WTC11 (cell line): Measurements from ENCODE around the gene PPP2R5A. TPM values are rescaled to one million over a fixed set of nuclear protein-coding genes. Genes with fewer than 3 reads are reported as not detected.
"Not testable (repeated sequence)": the region's sequence is repeated elsewhere in the genome, so short reads cannot be mapped to it uniquely, and the experiment has no call there.

Experiments
- ATAC-seq: fragments of 200-7000 bp; cut with Tn5 transposase; 2 replicates; pipeline ENCODE4 v1.10.0; 2021; ENCODE audit warnings: mild to moderate bottlenecking, moderate library complexity
- CTCF ChIA-PET: fragments of 300-600 bp; sonication (Branson Sonifier 250); formaldehyde crosslinking; loops from one replicate; lab custom pipeline; 2021; ENCODE audit warnings: antibody characterized with exemption; lab: Charles Lee
- POLR2A ChIA-PET: fragments of 350-600 bp; sonication (Branson Sonifier 250); formaldehyde crosslinking; loops from one replicate; lab custom pipeline; 2021; ENCODE audit warnings: antibody characterized with exemption; lab: Charles Lee
- DNase-seq: peaks from one replicate; pipeline ENCODE4 v3.0.0; 2021; ENCODE audit warnings: low spot score
- H3K27ac Mint-ChIP-seq: 2 replicates; pipeline ENCODE4 v1.8.0; 2021; ENCODE audit warnings: mixed read lengths
- H3K27me3 Mint-ChIP-seq: 2 replicates; pipeline ENCODE4 v1.8.0; 2021; ENCODE audit warnings: low read depth, mild to moderate bottlenecking, moderate library complexity, mixed read lengths
- H3K36me3 Mint-ChIP-seq: 2 replicates; pipeline ENCODE4 v1.8.0; 2021; ENCODE audit warnings: mixed read lengths
- H3K4me1 Mint-ChIP-seq: 2 replicates; pipeline ENCODE4 v1.8.0; 2022; ENCODE audit warnings: mixed read lengths
- H3K4me3 Mint-ChIP-seq: 2 replicates; pipeline ENCODE4 v1.8.0; 2021; ENCODE audit warnings: mild to moderate bottlenecking, moderate library complexity, mixed read lengths
- H3K9me3 Mint-ChIP-seq: 2 replicates; pipeline ENCODE4 v1.8.0; 2021; ENCODE audit warnings: mixed read lengths
- AR ChIP-seq: fragments of 250-450 bp; sonication (Bioruptor Pico); IDR thresholded peaks from 2 replicates; pipeline ENCODE4 v1.9.0; 2021; ENCODE audit warnings: mild to moderate bottlenecking
- ATF2 ChIP-seq: sonication (generic); formaldehyde crosslinking; IDR thresholded peaks from 2 replicates; pipeline ENCODE4 v1.8.1; 2022; ENCODE audit warnings: low read depth, missing genetic modification reagents, borderline replicate concordance
- E2F5 ChIP-seq: sonication (generic); formaldehyde crosslinking; IDR thresholded peaks from 2 replicates; pipeline ENCODE4 v1.8.1; 2022; ENCODE audit warnings: mild to moderate bottlenecking, moderate library complexity, missing genetic modification reagents
- ELF4 ChIP-seq: sonication (generic); formaldehyde crosslinking; IDR thresholded peaks from 2 replicates; pipeline ENCODE4 v1.8.1; 2022; ENCODE audit warnings: low read depth, mild to moderate bottlenecking, moderate library complexity, missing genetic modification reagents
- ERG ChIP-seq: fragments of 250-450 bp; sonication (Bioruptor Pico); IDR thresholded peaks from 2 replicates; pipeline ENCODE4 v1.8.0; 2021; ENCODE audit warnings: mild to moderate bottlenecking
- GABPB1 ChIP-seq: sonication (generic); formaldehyde crosslinking; IDR thresholded peaks from 2 replicates; pipeline ENCODE4 v1.8.1; 2023; ENCODE audit warnings: mild to moderate bottlenecking, missing genetic modification reagents
- IRF2 ChIP-seq: sonication (generic); formaldehyde crosslinking; IDR thresholded peaks from 2 replicates; pipeline ENCODE4 v1.8.0; 2022; ENCODE audit warnings: low read depth, missing genetic modification reagents, borderline replicate concordance
- MAX ChIP-seq: sonication (generic); formaldehyde crosslinking; IDR thresholded peaks from 2 replicates; pipeline ENCODE4 v1.8.0; 2022; ENCODE audit warnings: mild to moderate bottlenecking, missing genetic modification reagents
- MYBL2 ChIP-seq: sonication (generic); formaldehyde crosslinking; IDR thresholded peaks from 2 replicates; pipeline ENCODE4 v1.8.1; 2023; ENCODE audit warnings: mild to moderate bottlenecking, moderate library complexity, missing genetic modification reagents
- NR1H2 ChIP-seq: sonication (generic); formaldehyde crosslinking; IDR thresholded peaks from 2 replicates; pipeline ENCODE4 v1.9.0; 2021; ENCODE audit warnings: mild to moderate bottlenecking, moderate library complexity, missing genetic modification reagents
- NR3C1 ChIP-seq: sonication (generic); formaldehyde crosslinking; conservative IDR thresholded peaks from 2 replicates; pipeline ENCODE4 v1.8.1; 2023; ENCODE audit warnings: low read depth, mild to moderate bottlenecking, missing genetic modification reagents
- SP1 ChIP-seq: sonication (generic); formaldehyde crosslinking; conservative IDR thresholded peaks from 2 replicates; pipeline ENCODE4 v1.8.1; 2022; ENCODE audit warnings: missing genetic modification reagents
- TEAD1 ChIP-seq: sonication (generic); formaldehyde crosslinking; IDR thresholded peaks from 2 replicates; pipeline ENCODE4 v1.8.0; 2022; ENCODE audit warnings: mild to moderate bottlenecking, missing genetic modification reagents
- TP53 ChIP-seq: sonication (generic); formaldehyde crosslinking; IDR thresholded peaks from 2 replicates; pipeline ENCODE4 v1.8.1; 2023; ENCODE audit warnings: mild to moderate bottlenecking, missing genetic modification reagents
- ZBTB43 ChIP-seq: sonication (generic); formaldehyde crosslinking; IDR thresholded peaks from 2 replicates; pipeline ENCODE4 v1.8.1; 2023; ENCODE audit warnings: mild to moderate bottlenecking, missing genetic modification reagents
- ZNF396 ChIP-seq: fragments of 250-450 bp; sonication (Bioruptor Pico); IDR thresholded peaks from 2 replicates; pipeline ENCODE4 v1.8.0; 2021; ENCODE audit warnings: mild to moderate bottlenecking, moderate library complexity, borderline replicate concordance
- ZNF416 ChIP-seq: fragments of 250-450 bp; sonication (Bioruptor Pico); IDR thresholded peaks from 2 replicates; pipeline ENCODE4 v1.9.0; 2021; ENCODE audit warnings: mild to moderate bottlenecking, inconsistent platforms
- ZNF423 ChIP-seq: fragments of 250-450 bp; sonication (Bioruptor Pico); IDR thresholded peaks from 2 replicates; pipeline ENCODE4 v2.1.2; 2022; ENCODE audit warnings: mild to moderate bottlenecking, moderate library complexity
- total RNA-seq: library from RNA; stranded (reverse); gene quantifications from 3 replicates; pipeline ENCODE4 v1.2.3, GENCODE V29; 2021

PPP2R5A gene
- total RNA-seq, 1 experiment from 2014 or later, result 35.9 TPM

GRCh38 chr1:212305342-212305741, 20.1 kb downstream of the PPP2R5A start:
- H3K4me1 Mint-ChIP-seq, result peaks cover 19% of the 10 kb centered on the region
- H3K9me3 Mint-ChIP-seq, result peaks cover 13% of the 10 kb centered on the region
- ChIA-PET POLR2A (no interaction called here), CTCF (interaction anchor here (0.6 kb wide), 1 partner anchor 606 kb away, joined by 3 read pairs; no protein-coding TSS in a partner anchor)
- ATAC-seq, result no peak
- no peaks in the 10 kb centered on the region for H3K27me3 Mint-ChIP-seq
- H3K27ac Mint-ChIP-seq, result 0 out of 2 replicates have a peak overlapping the region, but pooled peaks have one; percentile 5
- no peak for DNase-seq
- H3K36me3 Mint-ChIP-seq, result peaks cover 19% of the 10 kb centered on the region
- TF ChIP-seq E2F5 (CRISPR knock-in tag) (no peak), ZBTB43 (CRISPR knock-in tag) (no peak), NR3C1 (CRISPR knock-in tag) (no peak), TP53 (no peak), ERG (no peak), TEAD1 (CRISPR knock-in tag) (no peak), ZNF416 (CRISPR knock-in tag) (no peak), AR (CRISPR knock-in tag) (no peak), ATF2 (no peak)
- TF ChIP-seq, all 79 proteins: peak for 0
- H3K4me3 Mint-ChIP-seq, result no peak overlapping the region

- H3K4me3 Mint-ChIP-seq, DNase-seq, CTCF ChIA-PET, H3K27me3 Mint-ChIP-seq, ATAC-seq: not testable (repeated sequence)
- POLR2A ChIA-PET, result interaction anchor here (0.7 kb wide), 1 partner anchor 10 kb away, joined by 3 read pairs; no protein-coding TSS in a partner anchor
- Mint-ChIP-seq H3K4me1 (peaks cover 23% of the 10 kb centered on the region), H3K9me3 (peaks cover 13% of the 10 kb centered on the region), H3K36me3 (peaks cover 19% of the 10 kb centered on the region), H3K27ac (peak overlapping the region; percentile 86; the same call in 1 of the 2 replicates)
Observed at GRCh38 chr1:212305984-212306452, 20.8 kb downstream of the PPP2R5A start.

- Mint-ChIP-seq H3K27ac (peak overlapping the region; percentile 84), H3K4me3 (no peak overlapping the region), H3K4me1 (peaks cover 29% of the 10 kb centered on the region), H3K36me3 (peaks cover 19% of the 10 kb centered on the region), H3K27me3 (no peaks in the 10 kb centered on the region), H3K9me3 (peaks cover 13% of the 10 kb centered on the region)
- ChIA-PET CTCF (interaction anchor here (1.1 to 2.9 kb wide), 4 partner anchors 19 to 274 kb away, joined by 3 to 12 read pairs (median 4); partner anchors contain the start of genes DTL and INTS7), POLR2A (no interaction called here)
- peak; percentile 66 for ATAC-seq
- no peak for DNase-seq
- TF ChIP-seq ELF4, result no peak
- no peak for TF ChIP-seq MYBL2 (CRISPR knock-in tag)
- no peak for TF ChIP-seq MAX (CRISPR knock-in tag)
- TF ChIP-seq SP1 (CRISPR knock-in tag), result no peak
- no peak for TF ChIP-seq GABPB1 (CRISPR knock-in tag)
- no peak for TF ChIP-seq ZNF396
- no peak for TF ChIP-seq NR1H2 (CRISPR knock-in tag)
- TF ChIP-seq IRF2 (CRISPR knock-in tag), result no peak
- no peak for TF ChIP-seq ZNF423 (CRISPR knock-in tag)
Observed at GRCh38 chr1:212309967-212310366, 24.8 kb downstream of the PPP2R5A start.
